Epithelial cell of proximal tubule (primary cell): ENCODE measurements around the gene MBLAC1. TPM values are rescaled to one million over a fixed set of nuclear protein-coding genes. Genes with fewer than 3 reads are reported as not detected.
A peak's percentile ranks its signal among the peaks of the same experiment; 100 is the strongest.

Experiments used
- DNase-seq: peaks from one replicate; pipeline ENCODE4 v3.0.0-alpha.2; 2011; ENCODE audit warnings: low read depth
- H3K4me3 ChIP-seq: 2 replicates; pipeline ENCODE4 v1.5.1; 2011; ENCODE audit warnings: low read depth, mild to moderate bottlenecking, low read length
- total RNA-seq: library from RNA; depleted of rRNA; stranded (reverse); fragments of >200 nt; gene quantifications from 2 replicates; pipeline ENCODE4 v1.2.3, GENCODE V29; 2015
- TF ChIP-seq, protein P1 (sequence below): conservative IDR thresholded peaks from 2 replicates; pipeline ENCODE4 v1.5.1; 2012; ENCODE audit warnings: low read depth, mild to moderate bottlenecking, low read length

Gene MBLAC1
- total RNA-seq, 1 donor from 2014 or later, result 2.6 TPM

- TF ChIP-seq, protein P1, sequence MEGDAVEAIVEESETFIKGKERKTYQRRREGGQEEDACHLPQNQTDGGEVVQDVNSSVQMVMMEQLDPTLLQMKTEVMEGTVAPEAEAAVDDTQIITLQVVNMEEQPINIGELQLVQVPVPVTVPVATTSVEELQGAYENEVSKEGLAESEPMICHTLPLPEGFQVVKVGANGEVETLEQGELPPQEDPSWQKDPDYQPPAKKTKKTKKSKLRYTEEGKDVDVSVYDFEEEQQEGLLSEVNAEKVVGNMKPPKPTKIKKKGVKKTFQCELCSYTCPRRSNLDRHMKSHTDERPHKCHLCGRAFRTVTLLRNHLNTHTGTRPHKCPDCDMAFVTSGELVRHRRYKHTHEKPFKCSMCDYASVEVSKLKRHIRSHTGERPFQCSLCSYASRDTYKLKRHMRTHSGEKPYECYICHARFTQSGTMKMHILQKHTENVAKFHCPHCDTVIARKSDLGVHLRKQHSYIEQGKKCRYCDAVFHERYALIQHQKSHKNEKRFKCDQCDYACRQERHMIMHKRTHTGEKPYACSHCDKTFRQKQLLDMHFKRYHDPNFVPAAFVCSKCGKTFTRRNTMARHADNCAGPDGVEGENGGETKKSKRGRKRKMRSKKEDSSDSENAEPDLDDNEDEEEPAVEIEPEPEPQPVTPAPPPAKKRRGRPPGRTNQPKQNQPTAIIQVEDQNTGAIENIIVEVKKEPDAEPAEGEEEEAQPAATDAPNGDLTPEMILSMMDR, result no peak
- peak overlapping the region; percentile 99 for H3K4me3 ChIP-seq
- no peak for DNase-seq
Measured at GRCh38 chr7:100148225-100148558, 21.4 kb downstream of the MBLAC1 start.

DNA sequence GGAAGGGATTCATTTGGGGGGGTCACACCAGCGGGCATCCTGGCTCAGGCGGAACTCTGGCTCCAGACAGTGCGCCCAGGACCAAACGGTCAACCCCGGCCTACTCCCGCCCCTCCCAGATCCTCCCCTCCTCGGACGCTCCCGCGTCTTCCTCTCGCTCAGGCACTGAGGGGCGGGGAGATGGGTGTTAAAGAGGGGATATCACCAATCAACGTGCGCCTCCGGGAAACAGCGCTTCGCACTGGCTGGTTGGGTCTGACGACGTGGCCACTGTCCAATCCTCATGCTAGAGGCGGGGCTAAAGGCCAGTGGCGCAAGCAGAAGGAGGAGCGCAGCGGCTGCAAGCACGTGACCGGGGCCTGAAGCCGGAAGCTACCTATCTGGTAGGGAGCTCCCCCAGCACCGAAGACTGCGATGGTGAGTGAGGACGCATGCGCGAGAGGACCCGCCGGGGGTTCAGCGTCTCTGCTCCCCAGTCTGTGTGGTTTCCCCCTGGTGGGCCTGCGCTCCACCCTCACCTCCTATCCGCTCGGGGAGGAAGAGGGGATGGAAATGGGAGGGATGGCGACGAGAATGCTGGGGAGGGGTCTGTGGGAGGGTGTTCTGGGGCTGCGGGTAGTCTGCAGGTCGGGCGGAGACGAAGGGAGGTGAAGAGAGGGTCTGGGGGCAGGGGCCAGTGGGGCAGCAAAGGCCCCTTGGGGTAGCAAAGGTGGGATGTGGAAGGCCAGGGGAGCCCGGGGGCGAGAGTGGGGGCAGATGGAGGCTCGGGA, 22.0 kb downstream of the MBLAC1 start, which contains the start of gene LAMTOR4:
LAMTOR4 (plus strand) TSS at position 360 of the 770 bp plus-strand sequence; CDS start at position 415, 55 bp downstream.
- DNase-seq, result peak; percentile 87
- H3K4me3 ChIP-seq, result peak within 1 kb of the TSS; percentile 99
- TF ChIP-seq, protein P1, result no peak

DNA sequence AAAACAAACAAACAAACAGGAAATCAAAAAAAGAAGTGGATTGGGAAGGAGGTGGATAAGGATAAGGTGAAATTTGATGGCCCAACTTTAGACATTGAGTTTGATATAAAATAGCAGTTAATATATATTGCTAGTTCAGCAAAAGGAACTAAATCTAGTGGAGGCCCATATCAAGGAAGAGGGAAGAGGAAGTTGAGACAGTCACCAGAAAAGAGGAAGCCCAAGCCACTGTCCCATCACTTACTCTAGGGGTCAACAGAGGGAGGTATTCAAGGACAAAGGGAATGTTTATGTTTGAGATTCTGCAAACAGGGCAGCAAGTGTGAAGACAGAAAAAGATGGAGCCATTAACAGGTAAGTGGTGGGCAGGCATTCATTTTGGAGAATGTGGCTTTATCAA, 25.6 kb downstream of the MBLAC1 start:
- no peak overlapping the region for H3K4me3 ChIP-seq
- DNase-seq, result no peak
- TF ChIP-seq, protein P1, result no peak

GRCh38 chr7:100152937-100153666, 26.3 kb downstream of the MBLAC1 start:
- no peak for DNase-seq
- TF ChIP-seq, protein P1, result no peak
- H3K4me3 ChIP-seq, result no peak overlapping the region

DNA sequence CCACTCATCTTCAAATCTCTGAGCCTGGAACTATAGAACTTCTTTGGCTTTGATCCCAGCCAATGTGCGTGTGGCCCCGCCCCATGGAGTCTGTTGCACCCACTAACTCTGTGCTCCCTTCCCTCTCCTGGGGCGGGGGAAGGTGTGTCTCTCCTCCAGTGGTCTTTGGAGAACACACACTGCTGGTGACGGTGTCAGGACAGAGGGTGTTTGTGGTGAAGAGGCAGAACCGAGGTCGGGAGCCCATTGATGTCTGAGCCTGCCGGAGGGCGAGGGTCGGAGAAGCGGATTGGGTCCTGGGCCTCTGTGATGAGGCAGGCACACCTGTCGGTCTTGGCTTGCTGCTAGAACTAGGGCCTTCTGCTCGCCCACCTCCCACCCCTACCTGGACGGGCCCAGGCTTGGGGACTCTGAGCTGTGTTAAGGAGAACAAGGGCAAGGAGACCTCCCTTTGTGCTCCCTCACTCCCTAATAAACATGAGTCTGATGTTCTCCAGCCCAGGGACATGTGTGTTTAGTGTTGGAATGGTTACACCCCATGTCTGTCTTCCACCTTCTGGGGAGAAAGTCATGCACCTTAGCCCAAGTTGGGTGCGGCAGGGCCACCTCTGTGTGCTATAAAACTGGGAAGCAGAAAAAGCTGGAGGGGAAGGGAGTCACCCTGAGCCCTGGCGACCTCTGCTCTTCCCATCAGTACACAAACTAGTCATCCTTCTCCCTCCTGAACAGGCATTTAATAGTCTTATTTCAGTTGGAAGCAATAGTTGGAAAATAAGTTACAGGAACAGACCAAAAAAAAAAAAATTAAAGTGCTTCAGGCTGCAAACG, 27.2 kb downstream of the MBLAC1 start:
- TF ChIP-seq, protein P1, result no peak
- H3K4me3 ChIP-seq, result no peak overlapping the region
- no peak for DNase-seq

- no peak overlapping the region for H3K4me3 ChIP-seq
- TF ChIP-seq, protein P1, result no peak
- no peak for DNase-seq
Measured at GRCh38 chr7:100154651-100155491, 28.1 kb downstream of the MBLAC1 start.
